Sigmoid colon (tissue), 7 donors: ENCODE measurements around the gene LPP. TPM values are rescaled to one million over a fixed set of nuclear protein-coding genes. Genes with fewer than 3 reads are reported as not detected.

ENCODE experiments used
- DNase-seq: peaks from one replicate; pipeline ENCODE4 v3.0.0-alpha.2; 2019
- H3K27ac ChIP-seq, 4 donors: fragments of 200-600 bp; sonication (generic); one replicate each; pipeline ENCODE4 v1.5.1; 2016 to 2019; ENCODE audit warnings: mild to moderate bottlenecking in 1 of 4
- H3K27me3 ChIP-seq, 3 donors: fragments of 200-600 bp; sonication (generic); one replicate each; pipeline ENCODE4 v1.5.1; 2019; ENCODE audit warnings: mild to moderate bottlenecking in 1 of 3
- H3K36me3 ChIP-seq, 4 donors: fragments of 200-600 bp; sonication (generic); one replicate each; pipeline ENCODE4 v1.5.1; 2016 to 2019
- H3K4me1 ChIP-seq, 4 donors: fragments of 200-600 bp; sonication (generic); one replicate each; pipeline ENCODE4 v1.5.1; 2017 to 2019
- H3K4me3 ChIP-seq, 4 donors: fragments of 200-600 bp; sonication (generic); one replicate each; pipeline ENCODE4 v1.5.1; 2017 to 2019; ENCODE audit warnings: mild to moderate bottlenecking in 2 of 4, moderate library complexity in 1 of 4
- H3K9me3 ChIP-seq, 4 donors: fragments of 200-600 bp in 3 of 4; sonication (generic) in 3 of 4; one replicate each; pipeline versions ENCODE4 v1.5.1 to v1.6.1; 2013 to 2019
- CTCF ChIP-seq, 4 experiments: fragments of 450-650 bp in 3 of 4; fragments of 200-600 bp in 1 of 4; IDR thresholded peaks; one replicate each; pipeline ENCODE4 v1.5.1; 2016 to 2019; ENCODE audit warnings: antibody characterized with exemption in 4 of 4, mild to moderate bottlenecking in 3 of 4, moderate library complexity in 2 of 4
- EP300 ChIP-seq, 4 donors: sonication (generic); formaldehyde crosslinking; IDR thresholded peaks; one replicate each; pipeline ENCODE4 v1.6.1; 2017; ENCODE audit warnings: antibody characterized with exemption in 4 of 4
- POLR2A ChIP-seq, 2 donors: fragments of 450-650 bp; IDR thresholded peaks; one replicate each; pipeline ENCODE4 v1.6.1; 2016; ENCODE audit warnings: antibody characterized with exemption in 2 of 2, mild to moderate bottlenecking in 2 of 2, moderate library complexity in 2 of 2
- POLR2AphosphoS5 ChIP-seq, 4 donors: sonication (generic); formaldehyde crosslinking; IDR thresholded peaks; one replicate each; pipeline ENCODE4 v1.6.1; 2017; ENCODE audit warnings: antibody characterized with exemption in 4 of 4
- WGBS, 2 donors: extraction: QIAGEN DNeasy Blood & Tissue Kit; methylation state at CpG; one replicate each; pipeline ENCODE4 v1.1.7; 2013; 5-methylcytosine and 5-hydroxymethylcytosine counted together
- intact Hi-C: fragments of 100-400 bp; cut with DNase I; formaldehyde crosslinking; loops from one replicate; pipeline ENCODE4 v1.15.1; 2023
- polyA plus RNA-seq, 3 donors: library from polyadenylated mRNA; stranded (reverse); fragments of 200-250 nt; gene quantifications; one replicate each; pipeline ENCODE4 v1.2.3, GENCODE V29; 2013
- total RNA-seq, 4 donors: library from RNA; depleted of rRNA; stranded (reverse); fragments of >200 nt; gene quantifications; one replicate each; pipeline ENCODE4 v1.1.0, GENCODE V29; 2016
- donor health status: healthy with polysubstance abuse.
- donor health status: Bipolar disorder and iron deficiency.
- donor health status: healthy.

The LPP gene
- total and polyA plus RNA-seq, 7 donors, result 5.3 to 1,773 (median 824) TPM

GRCh38 chr3:188931531-188931930 lies 777.6 kb downstream of the LPP start:
- WGBS, 2 donors, result 85 to 91% methylated on average over 3 of the region's 3 CpGs
- no peaks in the 10 kb centered on the region for H3K4me1 ChIP-seq
- DNase-seq, result no peak
- H3K27me3 ChIP-seq, result no peaks in the 10 kb centered on the region
- H3K36me3 ChIP-seq, result no peaks in the 10 kb centered on the region
- no peaks in the 10 kb centered on the region for H3K9me3 ChIP-seq
- TF ChIP-seq EP300 (IDR thresholded peaks at IDR 0.05), result no peak
- no peak for TF ChIP-seq POLR2AphosphoS5 (IDR thresholded peaks at IDR 0.05)
- no peak for TF ChIP-seq CTCF (IDR thresholded peaks at IDR 0.05)
- no peak for TF ChIP-seq POLR2A (IDR thresholded peaks at IDR 0.05)
- intact Hi-C loops, result no loop called here
- H3K27ac ChIP-seq, result no peak overlapping the region
- no peak overlapping the region for H3K4me3 ChIP-seq

- H3K4me1 ChIP-seq, result no peaks in the 10 kb centered on the region
- H3K27me3 ChIP-seq, result no peaks in the 10 kb centered on the region
- TF ChIP-seq POLR2A (IDR thresholded peaks at IDR 0.05), result no peak
- no peak for TF ChIP-seq POLR2AphosphoS5 (IDR thresholded peaks at IDR 0.05)
- H3K27ac ChIP-seq, result no peak overlapping the region
- H3K9me3 ChIP-seq, result no peaks in the 10 kb centered on the region
- no peak for DNase-seq
- WGBS, 2 donors, result 96% methylated on average over 5 of the region's 5 CpGs
- no peak overlapping the region for H3K4me3 ChIP-seq
- intact Hi-C loops, result no loop called here
- H3K36me3 ChIP-seq, result no peaks in the 10 kb centered on the region
Observed at GRCh38 chr3:188934989-188935388, 781.0 kb downstream of the LPP start.

GRCh38 chr3:188936597-188937107 lies 782.7 kb downstream of the LPP start:
- peaks cover 0 to 3% (median 0%) of the 10 kb centered on the region in 4 donors for H3K4me1 ChIP-seq
- DNase-seq, result no peak
- intact Hi-C loops, result no loop called here
- TF ChIP-seq POLR2A (IDR thresholded peaks at IDR 0.05) (no peak), POLR2AphosphoS5 (IDR thresholded peaks at IDR 0.05) (no peak), EP300 (IDR thresholded peaks at IDR 0.05) (no peak), CTCF (IDR thresholded peaks at IDR 0.05) (no peak)
- H3K27me3 ChIP-seq, result no peaks in the 10 kb centered on the region
- H3K4me3 ChIP-seq, result no peak overlapping the region
- H3K36me3 ChIP-seq, result no peaks in the 10 kb centered on the region
- 98% methylated on average over 3 of the region's 3 CpGs for WGBS, 2 donors
- no peaks in the 10 kb centered on the region for H3K9me3 ChIP-seq
- no peak overlapping the region for H3K27ac ChIP-seq

GRCh38 chr3:188937389-188937788 lies 783.4 kb downstream of the LPP start:
- no peak for TF ChIP-seq POLR2AphosphoS5 (IDR thresholded peaks at IDR 0.05)
- no peak for TF ChIP-seq CTCF (IDR thresholded peaks at IDR 0.05)
- TF ChIP-seq POLR2A (IDR thresholded peaks at IDR 0.05), result no peak
- TF ChIP-seq EP300 (IDR thresholded peaks at IDR 0.05), result no peak
- H3K27ac ChIP-seq, result no peak overlapping the region
- intact Hi-C loops, result no loop called here
- no peak for DNase-seq
- H3K4me1 ChIP-seq, result peaks cover 0 to 3% (median 0%) of the 10 kb centered on the region in 4 donors
- H3K9me3 ChIP-seq, result no peaks in the 10 kb centered on the region
- 94 to 97% methylated on average over 7 of the region's 7 CpGs for WGBS, 2 donors
- no peak overlapping the region for H3K4me3 ChIP-seq
- H3K36me3 ChIP-seq, result no peaks in the 10 kb centered on the region
- no peaks in the 10 kb centered on the region for H3K27me3 ChIP-seq

GRCh38 chr3:188938999-188939398 lies 785.0 kb downstream of the LPP start:
- no peaks in the 10 kb centered on the region for H3K9me3 ChIP-seq
- intact Hi-C loops, result no loop called here
- TF ChIP-seq EP300 (IDR thresholded peaks at IDR 0.05) (no peak), POLR2AphosphoS5 (IDR thresholded peaks at IDR 0.05) (no peak), CTCF (IDR thresholded peaks at IDR 0.05) (no peak), POLR2A (IDR thresholded peaks at IDR 0.05) (no peak)

More at GRCh38 chr3:188938999-188939398, 785.0 kb downstream of the LPP start:
- H3K27ac ChIP-seq, result no peak overlapping the region
- WGBS, 2 donors, result 94 to 98% methylated on average over 3 of the region's 3 CpGs
- no peak overlapping the region for H3K4me3 ChIP-seq
- no peaks in the 10 kb centered on the region for H3K36me3 ChIP-seq
- H3K27me3 ChIP-seq, result no peaks in the 10 kb centered on the region
- H3K4me1 ChIP-seq, result peaks cover 0 to 5% (median 0%) of the 10 kb centered on the region in 4 donors
- no peak for DNase-seq
